Heart left ventricle (tissue), 16 donors: ENCODE measurements around the gene PPP1R1B. TPM values are rescaled to one million over a fixed set of nuclear protein-coding genes. Genes with fewer than 3 reads are reported as not detected.
A peak's percentile ranks its signal among the peaks of the same experiment; 100 is the strongest.

Experiments used
- ATAC-seq, 4 donors: fragments of 200-7000 bp; cut with Tn5 transposase; one replicate each; pipeline ENCODE4 v1.9.1; 2020 to 2022; ENCODE audit warnings: moderate library complexity in 4 of 4, mild to moderate bottlenecking in 3 of 4, moderate number of reproducible peaks in 1 of 4
- DNase-seq, 5 donors: peaks; one replicate each; pipeline ENCODE4 v3.0.0-alpha.2; 2020
- H3K27ac ChIP-seq, 12 donors: fragments of 200-600 bp; sonication (generic) in 4 of 12; one replicate each; pipeline versions ENCODE4 v1.5.0 to v1.8.0; 2016 to 2022; ENCODE audit warnings: mild to moderate bottlenecking in 2 of 12
- H3K27me3 ChIP-seq, 9 donors: fragments of 200-600 bp; sonication (generic) in 2 of 9; one replicate each; pipeline versions ENCODE4 v1.5.1 to v1.8.0; 2016 to 2022; ENCODE audit warnings: mild to moderate bottlenecking in 3 of 9
- H3K36me3 ChIP-seq, 9 donors: fragments of 200-600 bp; sonication (generic) in 2 of 9; one replicate each; pipeline versions ENCODE4 v1.5.0 to v1.8.0; 2018 to 2022; ENCODE audit warnings: mild to moderate bottlenecking in 2 of 9
- H3K4me1 ChIP-seq, 12 donors: fragments of 200-600 bp; sonication (generic) in 4 of 12; one replicate each; pipeline versions ENCODE4 v1.5.0 to v1.8.0; 2016 to 2022; ENCODE audit warnings: mild to moderate bottlenecking in 3 of 12
- H3K4me3 ChIP-seq, 12 donors: fragments of 200-600 bp; sonication (generic) in 4 of 12; one replicate each; pipeline versions ENCODE4 v1.5.0 to v1.8.0; 2017 to 2022; ENCODE audit warnings: mild to moderate bottlenecking in 9 of 12, moderate library complexity in 4 of 12
- H3K9me3 ChIP-seq, 12 donors: fragments of 200-600 bp; sonication (generic) in 4 of 12; one replicate each; pipeline versions ENCODE4 v1.5.0 to v1.8.0; 2016 to 2022; ENCODE audit warnings: mild to moderate bottlenecking in 1 of 12
- POLR2A ChIP-seq, 2 donors: fragments of 450-650 bp; IDR thresholded peaks; one replicate each; pipeline ENCODE4 v1.6.1; 2017; ENCODE audit warnings: antibody characterized with exemption in 2 of 2, mild to moderate bottlenecking in 2 of 2, moderate library complexity in 2 of 2
- whole genome bisulfite sequencing, 4 donors: extraction: QIAGEN DNeasy Blood & Tissue Kit in 2 of 4; methylation state at CpG; one replicate each; pipeline versions ENCODE4 v1.1.5 to v1.1.7; 2013 to 2018; 5-methylcytosine and 5-hydroxymethylcytosine counted together
- intact Hi-C, 10 donors: fragments of 100-400 bp; cut with DNase I; formaldehyde crosslinking; loops; one replicate each; pipeline versions ENCODE4 v1.11.1 to v1.14.2; 2022
- polyA plus RNA-seq, 2 donors: library from polyadenylated mRNA; stranded (reverse); fragments of 200-250 nt; gene quantifications; one replicate each; pipeline ENCODE4 v1.2.3, GENCODE V29; 2013
- total RNA-seq, 9 donors: library from RNA; depleted of rRNA in 2 of 9; stranded (reverse); fragments of >200 nt in 2 of 9; fragmentation: NEBNext Ultra II Directional in 3 of 9; extraction: Animal tissue kit (Norgen Biotek cat#: 25700) in 3 of 9; gene quantifications; one replicate each; pipeline versions ENCODE4 v1.1.0 to v1.2.4, GENCODE V29; 2016 to 2023
- TF ChIP-seq, protein P1 (sequence below), 12 donors: fragments of 200-600 bp; sonication (generic) in 4 of 12; IDR thresholded peaks; one replicate each; pipeline versions ENCODE4 v1.5.0 to v1.8.0; 2018 to 2022; ENCODE audit warnings: antibody characterized with exemption in 12 of 12, mild to moderate bottlenecking in 5 of 12
- donor health status: ischemic (EF 13 %, LVEDD 7.1; RV severe dilation, severe dysfunction).
- donor health status: healthy with polysubstance abuse.
- donor health status: DM: no; HTN: yes; CAD: no.
- donor health status: DM: no; HTN: no; CAD: no.
- donor health status: ischemic (EF 25% LVEDD 6.9; RV normal size, moderate dysfunction).
- donor health status: ischemic (EF 25% LVEDD 5.7; RV mildly dilated, moderate dysfunction).
- donor health status: healthy.
- donor health status: DM: yes; HTN: yes; CAD: no.
- donor health status: ischemic (EF 35%, LVEDD 5.7; RV mildly dilated, moderate dysfunction).
- donor health status: nonischemic (EF 11% LVEDD 7.7; RV severe dilation, severe dysfunction).
- donor health status: DM: yes; HTN: yes; CAD: no.
- donor health status: PGD.
- donor health status: ischemic (EF 29% LVEDD 5.4; RV normal size, mild dysfunction).
- donor health status: nonischemic (EF 23%, LVEDD 6.1; RV moderate dilation, normal function).

The PPP1R1B gene
- total and polyA plus RNA-seq, 11 donors: 0.54 to 5.8 (median 0.88) TPM; not detected in 1

DNA sequence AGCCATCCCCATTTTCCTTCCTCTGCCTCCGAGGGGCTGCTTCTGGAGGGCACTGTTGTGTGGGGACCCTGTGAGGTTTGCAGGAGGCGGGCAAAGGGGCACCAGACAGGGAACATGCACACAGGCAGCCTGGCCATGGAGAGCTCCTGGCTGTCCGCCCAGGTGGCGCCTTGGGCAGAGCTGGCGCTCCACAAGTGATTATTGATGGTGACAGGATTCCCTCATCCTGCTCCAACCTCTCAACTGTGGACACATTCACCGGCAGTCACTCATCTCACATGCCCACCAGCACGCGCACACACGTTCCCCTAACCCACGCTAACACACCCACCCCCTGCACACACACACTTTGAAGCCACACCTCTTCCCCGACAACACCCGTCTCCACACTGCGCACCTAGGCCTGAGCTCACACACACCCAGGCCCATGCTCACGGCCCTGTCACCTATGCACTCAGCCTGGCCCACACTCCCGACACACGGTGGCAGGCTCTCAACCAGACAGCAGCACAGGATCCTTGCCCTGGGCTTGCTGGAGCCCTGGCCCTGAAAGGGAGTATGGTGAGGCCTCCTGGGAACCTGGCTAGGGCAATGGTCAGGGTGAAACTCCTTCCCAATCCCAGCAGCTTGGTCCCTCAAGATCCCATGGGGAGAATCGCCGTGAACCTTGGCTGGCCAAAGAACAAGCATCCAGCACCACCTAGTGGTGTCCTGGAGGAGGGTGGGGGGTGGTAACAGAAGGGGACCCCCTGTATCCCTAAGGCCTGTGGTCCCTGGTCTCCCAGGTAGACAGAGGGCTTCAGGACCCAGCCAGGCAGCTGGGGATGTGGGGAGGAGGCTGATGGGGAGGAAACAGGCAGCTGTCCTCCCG, 45.1 kb downstream of the PPP1R1B start:
- Histone ChIP-seq H3K4me3 (no peak overlapping the region), H3K27me3 (peaks cover 0 to 34% (median 11%) of the 10 kb centered on the region in 9 donors), H3K36me3 (no peaks in the 10 kb centered on the region), H3K4me1 (peaks cover 0 to 83% (median 42%) of the 10 kb centered on the region in 12 donors), H3K9me3 (no peaks in the 10 kb centered on the region), H3K27ac (peak overlapping the region; percentile 56 to 98 (median 83))
- intact Hi-C loops: loop anchor here in 5 of 10 donors (5.0 to 10.0 kb wide), 4 partner anchors 35 to 80 kb away; partner anchors contain the start of genes STARD3 (in 2 of the 5) and PPP1R1B (in 1 of the 5)
- ATAC-seq (peak; percentile 10 to 39 (median 19)), DNase-seq (peak in 4 of 5 donors; percentile 59 to 85 (median 80))
- 36 to 54% (median 46%) methylated on average over 17 to 19 of the region's 19 CpGs for WGBS, 4 donors
- TF ChIP-seq POLR2A (IDR thresholded peaks at IDR 0.05): no peak
- TF ChIP-seq, protein P1, sequence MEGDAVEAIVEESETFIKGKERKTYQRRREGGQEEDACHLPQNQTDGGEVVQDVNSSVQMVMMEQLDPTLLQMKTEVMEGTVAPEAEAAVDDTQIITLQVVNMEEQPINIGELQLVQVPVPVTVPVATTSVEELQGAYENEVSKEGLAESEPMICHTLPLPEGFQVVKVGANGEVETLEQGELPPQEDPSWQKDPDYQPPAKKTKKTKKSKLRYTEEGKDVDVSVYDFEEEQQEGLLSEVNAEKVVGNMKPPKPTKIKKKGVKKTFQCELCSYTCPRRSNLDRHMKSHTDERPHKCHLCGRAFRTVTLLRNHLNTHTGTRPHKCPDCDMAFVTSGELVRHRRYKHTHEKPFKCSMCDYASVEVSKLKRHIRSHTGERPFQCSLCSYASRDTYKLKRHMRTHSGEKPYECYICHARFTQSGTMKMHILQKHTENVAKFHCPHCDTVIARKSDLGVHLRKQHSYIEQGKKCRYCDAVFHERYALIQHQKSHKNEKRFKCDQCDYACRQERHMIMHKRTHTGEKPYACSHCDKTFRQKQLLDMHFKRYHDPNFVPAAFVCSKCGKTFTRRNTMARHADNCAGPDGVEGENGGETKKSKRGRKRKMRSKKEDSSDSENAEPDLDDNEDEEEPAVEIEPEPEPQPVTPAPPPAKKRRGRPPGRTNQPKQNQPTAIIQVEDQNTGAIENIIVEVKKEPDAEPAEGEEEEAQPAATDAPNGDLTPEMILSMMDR (IDR thresholded peaks at IDR 0.05): peak in 11 of 12 donors; percentile 27 to 62 (median 52)

DNA sequence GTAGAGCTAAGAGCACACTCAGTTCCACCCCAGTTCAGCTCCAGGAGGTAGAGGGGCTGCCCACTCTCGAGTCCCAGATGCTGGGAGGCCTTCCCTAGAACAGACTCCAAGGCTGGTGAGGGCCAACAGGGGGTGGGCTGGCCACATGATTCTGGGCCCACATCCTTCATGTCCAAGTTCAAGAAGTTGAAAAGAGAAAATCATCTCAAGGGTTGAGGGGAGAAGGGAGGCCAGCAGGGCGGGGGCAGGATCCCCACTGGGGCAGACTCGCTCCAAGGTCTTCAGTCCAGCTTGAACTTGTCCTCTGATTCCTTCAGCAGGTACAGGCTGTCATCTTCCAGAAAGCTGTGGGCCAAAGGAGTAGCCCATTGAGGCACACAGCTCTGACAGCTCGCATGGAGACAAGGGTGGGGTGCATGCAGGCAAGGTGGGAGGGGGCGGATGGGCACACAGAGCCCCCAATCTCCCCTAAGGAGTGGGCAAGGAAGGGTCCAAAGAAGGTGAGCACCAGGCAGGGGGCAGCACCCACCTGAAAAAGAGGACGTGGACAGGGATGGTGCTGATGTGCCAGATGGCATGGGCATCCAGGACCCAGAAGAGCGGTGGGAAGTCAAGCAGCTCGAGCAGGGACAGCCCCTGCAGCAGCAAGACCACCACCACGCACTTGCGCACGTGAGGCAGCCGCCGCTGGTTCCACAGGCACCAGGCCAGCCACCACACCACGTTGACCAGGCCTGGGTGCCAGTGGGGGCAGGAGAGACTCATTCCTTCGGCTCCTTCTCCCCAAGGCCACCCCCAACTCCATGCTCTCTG, 46.0 kb downstream of the PPP1R1B start:
- Histone ChIP-seq H3K27ac (peak overlapping the region in 11 of 12 donors; percentile 32 to 98 (median 86)), H3K4me1 (peaks cover 0 to 78% (median 39%) of the 10 kb centered on the region in 12 donors), H3K9me3 (no peaks in the 10 kb centered on the region), H3K36me3 (no peaks in the 10 kb centered on the region), H3K4me3 (no peak overlapping the region), H3K27me3 (peaks cover 0 to 29% (median 7%) of the 10 kb centered on the region in 9 donors)
- 71 to 82% (median 80%) methylated on average over 13 to 15 of the region's 15 CpGs for whole genome bisulfite sequencing, 4 donors
- no peak for TF ChIP-seq POLR2A (IDR thresholded peaks at IDR 0.05)
- ATAC-seq: no peak
- intact Hi-C loops: loop anchor here in 5 of 10 donors (5.0 to 10.0 kb wide), 4 partner anchors 35 to 80 kb away; partner anchors contain the start of genes STARD3 (in 2 of the 5) and PPP1R1B (in 1 of the 5)
- peak in 2 of 5 donors; percentile 21 to 51 for DNase-seq

DNA sequence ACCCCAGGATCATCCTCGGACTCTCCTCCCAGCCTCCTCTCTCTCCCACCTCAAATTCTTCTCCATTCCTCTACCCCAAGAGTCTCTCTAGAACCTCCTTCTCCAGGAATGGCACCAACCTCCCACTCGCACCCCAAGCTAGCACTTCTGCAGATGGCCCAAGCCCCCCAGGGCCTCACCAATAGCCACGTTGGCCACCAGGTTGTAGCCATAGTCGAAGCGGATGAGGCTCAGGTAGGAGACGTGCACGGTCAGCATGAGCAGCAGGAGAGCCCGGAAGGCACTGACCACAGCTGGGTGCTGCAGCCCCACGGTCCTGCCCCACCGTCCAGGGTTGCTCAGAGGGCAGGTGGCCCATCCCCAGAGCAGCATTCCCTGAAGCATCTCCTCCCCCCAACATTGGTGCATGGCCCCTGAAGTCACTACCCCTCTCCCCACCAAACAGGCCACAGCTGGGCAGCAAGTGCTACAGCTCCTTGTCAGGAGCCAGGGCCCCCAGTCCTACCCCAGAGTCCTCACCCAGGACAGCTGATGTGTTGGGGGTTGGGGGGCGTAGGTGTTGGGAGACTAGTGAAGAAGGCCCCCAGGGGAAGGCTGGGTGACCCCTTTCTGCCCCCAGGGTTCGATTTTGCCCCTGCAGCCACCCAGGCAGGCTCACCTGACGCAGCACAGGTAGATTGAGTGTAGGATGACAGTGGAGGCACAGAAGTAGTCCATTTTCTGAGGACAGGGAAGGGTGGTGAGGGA, 46.8 kb downstream of the PPP1R1B start:
- intact Hi-C loops: loop anchor here in 5 of 10 donors (5.0 to 10.0 kb wide), 4 partner anchors 36 to 79 kb away; partner anchors contain the start of genes STARD3 (in 2 of the 5) and PPP1R1B (in 1 of the 5)
- TF ChIP-seq, protein P1 (IDR thresholded peaks at IDR 0.05): no peak
- peaks cover 0 to 24% (median 0%) of the 10 kb centered on the region in 9 donors for H3K27me3 ChIP-seq
- no peak for ATAC-seq
- 74 to 86% (median 82%) methylated on average over 10 to 13 of the region's 13 CpGs for WGBS, 4 donors
- peak in 1 of 5 donors; percentile 37 for DNase-seq
- no peaks in the 10 kb centered on the region for H3K36me3 ChIP-seq
- no peaks in the 10 kb centered on the region for H3K9me3 ChIP-seq
- peaks cover 0 to 77% (median 37%) of the 10 kb centered on the region in 12 donors for H3K4me1 ChIP-seq
- H3K4me3 ChIP-seq: no peak overlapping the region
- peak overlapping the region in 4 of 12 donors; percentile 90 to 98 (median 90) for H3K27ac ChIP-seq

GRCh38 chr17:39674179-39674578, 47.4 kb downstream of the PPP1R1B start:
- peak in 1 of 5 donors; percentile 0 for DNase-seq
- H3K9me3 ChIP-seq: no peaks in the 10 kb centered on the region
- H3K36me3 ChIP-seq: peaks cover 0 to under 1% (median 0%) of the 10 kb centered on the region in 9 donors
- TF ChIP-seq POLR2A (IDR thresholded peaks at IDR 0.05): no peak
- TF ChIP-seq, protein P1 (IDR thresholded peaks at IDR 0.05): no peak
- H3K4me3 ChIP-seq: no peak overlapping the region
- H3K27ac ChIP-seq: peak overlapping the region in 11 of 12 donors; percentile 44 to 93 (median 90)
- 68 to 83% (median 77%) methylated on average over 1 to 5 of the region's 5 CpGs for WGBS, 4 donors
- peaks cover 0 to 77% (median 40%) of the 10 kb centered on the region in 12 donors for H3K4me1 ChIP-seq
- ATAC-seq: no peak
- intact Hi-C loops: loop anchor here in 5 of 10 donors (5.0 to 10.0 kb wide), 4 partner anchors 37 to 78 kb away; partner anchors contain the start of genes STARD3 (in 2 of the 5) and PPP1R1B (in 1 of the 5)
- peaks cover 0 to 17% (median 0%) of the 10 kb centered on the region in 9 donors for H3K27me3 ChIP-seq
